ENCODE results near the gene IL17RC. TPM values are rescaled to one million over a fixed set of nuclear protein-coding genes. Genes with fewer than 3 reads are reported as not detected.

Gene IL17RC, protein sequence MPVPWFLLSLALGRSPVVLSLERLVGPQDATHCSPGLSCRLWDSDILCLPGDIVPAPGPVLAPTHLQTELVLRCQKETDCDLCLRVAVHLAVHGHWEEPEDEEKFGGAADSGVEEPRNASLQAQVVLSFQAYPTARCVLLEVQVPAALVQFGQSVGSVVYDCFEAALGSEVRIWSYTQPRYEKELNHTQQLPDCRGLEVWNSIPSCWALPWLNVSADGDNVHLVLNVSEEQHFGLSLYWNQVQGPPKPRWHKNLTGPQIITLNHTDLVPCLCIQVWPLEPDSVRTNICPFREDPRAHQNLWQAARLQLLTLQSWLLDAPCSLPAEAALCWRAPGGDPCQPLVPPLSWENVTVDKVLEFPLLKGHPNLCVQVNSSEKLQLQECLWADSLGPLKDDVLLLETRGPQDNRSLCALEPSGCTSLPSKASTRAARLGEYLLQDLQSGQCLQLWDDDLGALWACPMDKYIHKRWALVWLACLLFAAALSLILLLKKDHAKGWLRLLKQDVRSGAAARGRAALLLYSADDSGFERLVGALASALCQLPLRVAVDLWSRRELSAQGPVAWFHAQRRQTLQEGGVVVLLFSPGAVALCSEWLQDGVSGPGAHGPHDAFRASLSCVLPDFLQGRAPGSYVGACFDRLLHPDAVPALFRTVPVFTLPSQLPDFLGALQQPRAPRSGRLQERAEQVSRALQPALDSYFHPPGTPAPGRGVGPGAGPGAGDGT
- total RNA-seq (2022; extraction: Qiagen RNA extraction): 26.8 to 35.6 TPM (median 28.7 TPM) in 5 replicates

GRCh38 chr3:9916734-9917680, at the start of gene IL17RC:
Gene IL17RC, plus strand, starts transcription at chr3:9917098. Its CDS starts 218 bp downstream, at chr3:9917316.

GRCh38 chr3:9879830-9880549, 36.9 kb upstream of the IL17RC start, which contains the start of gene CIDEC:
Gene CIDEC, minus strand, starts transcription at chr3:9880253. Its CDS starts 1,767 bp downstream, at chr3:9878486.

DNA sequence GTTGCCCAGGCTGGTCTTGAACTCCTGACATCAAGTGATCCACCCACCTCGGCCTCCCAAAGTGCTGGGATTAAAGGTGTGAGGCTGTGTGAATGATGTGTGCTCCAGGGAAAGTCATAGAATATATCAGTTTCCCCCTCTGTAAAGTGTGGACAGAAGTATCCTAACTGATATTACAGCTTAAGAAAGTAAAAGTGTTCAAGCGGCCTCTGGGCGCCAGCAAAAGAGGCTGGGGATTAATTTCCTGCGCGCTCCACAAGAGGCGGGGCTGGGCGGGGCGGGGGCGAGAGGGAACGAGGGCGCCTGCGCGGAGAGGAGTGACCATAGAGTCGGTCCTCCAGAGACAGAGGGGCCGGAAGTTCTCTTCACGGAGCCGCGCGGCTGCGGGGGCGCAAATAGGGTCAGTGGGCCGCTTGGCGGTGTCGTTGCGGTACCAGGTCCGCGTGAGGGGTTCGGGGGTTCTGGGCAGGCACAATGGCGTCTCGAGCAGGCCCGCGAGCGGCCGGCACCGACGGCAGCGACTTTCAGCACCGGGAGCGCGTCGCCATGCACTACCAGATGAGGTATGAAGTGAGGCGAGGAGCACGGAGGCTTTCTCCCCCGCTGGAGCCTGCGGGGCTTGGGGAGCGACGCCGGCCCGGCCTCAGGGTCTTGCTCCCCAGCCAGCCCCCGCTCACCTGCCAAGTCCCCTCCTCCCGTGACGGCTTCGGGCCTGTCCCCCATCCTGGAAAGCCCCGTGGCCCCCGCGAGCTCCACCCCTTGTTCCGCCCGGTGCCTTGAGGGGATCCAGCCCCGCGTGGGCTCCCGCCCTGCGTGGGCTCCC, 26.4 kb upstream of the IL17RC start, which contains the start of gene JAGN1:
TSS of gene JAGN1 (plus strand) at position 362 of the 823 bp plus-strand sequence. CDS start at position 475, 113 bp downstream.

DNA sequence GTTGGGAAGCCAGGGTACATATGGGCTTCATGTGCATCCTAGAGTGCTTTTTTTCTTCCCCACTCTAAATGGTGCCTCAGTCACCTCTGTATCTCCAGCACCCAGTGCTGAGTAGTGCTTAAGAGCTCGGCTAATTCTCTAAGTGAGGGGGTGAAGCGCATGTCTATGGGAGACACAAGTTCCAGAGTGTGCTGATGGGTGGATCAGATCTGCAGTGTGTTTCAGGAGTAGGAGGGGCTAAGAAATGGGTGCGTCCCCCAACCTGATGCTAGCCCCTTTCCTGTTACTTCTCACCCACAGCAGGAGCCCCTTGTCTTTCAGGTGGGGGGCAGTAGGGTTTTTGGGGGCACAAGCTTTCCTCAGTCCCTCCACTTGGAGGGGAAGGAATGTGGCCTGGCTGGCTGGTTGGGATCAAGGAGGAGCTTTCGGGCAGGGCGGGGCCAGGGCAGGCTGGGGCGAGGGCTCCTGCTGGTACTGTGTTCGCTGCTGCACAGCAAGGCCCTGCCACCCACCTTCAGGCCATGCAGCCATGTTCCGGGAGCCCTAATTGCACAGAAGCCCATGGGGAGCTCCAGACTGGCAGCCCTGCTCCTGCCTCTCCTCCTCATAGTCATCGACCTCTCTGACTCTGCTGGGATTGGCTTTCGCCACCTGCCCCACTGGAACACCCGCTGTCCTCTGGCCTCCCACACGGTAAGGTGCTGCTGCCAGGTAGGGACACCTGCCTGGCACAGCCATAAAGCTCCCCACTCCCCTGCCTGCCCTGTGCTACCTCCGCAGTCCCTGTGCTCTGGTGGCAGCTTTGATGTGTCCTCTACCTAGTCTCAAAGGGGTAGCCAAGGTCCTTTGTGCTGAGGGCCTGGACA, 14.3 kb upstream of the IL17RC start, which contains the start of gene IL17RE:
TSS of gene IL17RE (plus strand) at position 477 of the 866 bp plus-strand sequence. CDS start at position 562, 85 bp downstream.

DNA sequence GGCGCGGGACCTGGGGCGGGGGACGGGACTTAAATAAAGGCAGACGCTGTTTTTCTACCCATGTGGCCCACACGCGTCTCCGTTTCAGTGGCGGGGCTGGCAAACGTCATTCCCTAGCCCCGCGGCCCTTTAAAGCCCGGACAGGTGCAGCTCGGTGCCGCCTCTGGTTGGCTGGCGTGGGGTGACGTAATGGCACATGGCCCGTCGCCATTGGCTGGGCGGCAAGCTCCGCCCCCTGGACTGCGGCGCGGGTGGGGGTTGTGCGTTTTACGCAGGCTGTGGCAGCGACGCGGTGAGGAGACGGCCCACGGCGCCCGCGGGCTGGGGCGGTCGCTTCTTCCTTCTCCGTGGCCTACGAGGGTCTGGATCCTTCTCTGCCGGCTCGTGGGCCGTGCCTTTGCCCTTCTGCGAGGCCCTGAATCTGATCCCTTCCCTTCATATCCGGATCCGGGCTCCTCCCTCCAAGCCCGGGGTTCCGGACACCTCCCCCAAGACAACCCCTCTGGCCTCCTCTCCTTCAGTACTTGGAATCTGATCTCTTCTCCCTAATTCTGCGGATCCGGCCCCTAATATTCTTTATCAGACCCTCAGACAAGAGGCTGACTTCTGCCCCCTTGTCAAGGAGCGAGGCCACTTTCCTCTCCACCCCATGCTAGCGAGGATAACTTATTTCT, 16.8 kb downstream of the IL17RC start, which contains the start of gene CRELD1:
TSS of gene CRELD1 (plus strand) at position 274 of the 674 bp plus-strand sequence. CDS start 605 bp downstream, outside the sequence.

GRCh38 chr3:9951962-9952805, 35.3 kb downstream of the IL17RC start, which contains the start of gene PRRT3:
Gene PRRT3, minus strand, starts transcription at chr3:9952408. Its CDS starts 2,293 bp downstream, at chr3:9950115.

Other genes with a start within 250 kb of the IL17RC start
- gene CPNE9, start 213.3 kb upstream of the IL17RC start, total RNA-seq (2022; extraction: Qiagen RNA extraction): 0.05 to 0.25 TPM (median 0.14 TPM) in 4 of 5 replicates, not detected in the other
- 13.1 to 19.7 TPM (median 19.2 TPM) in 5 replicates for gene BRPF1, start 185.4 kb upstream of the IL17RC start, total RNA-seq (2022; extraction: Qiagen RNA extraction)
- 14.4 to 18.5 TPM (median 17.8 TPM) in 5 replicates for gene OGG1, start 167.1 kb upstream of the IL17RC start, total RNA-seq (2022; extraction: Qiagen RNA extraction)
- gene CAMK1, start 147.2 kb upstream of the IL17RC start, total RNA-seq (2022; extraction: Qiagen RNA extraction): 14.0 to 17.7 TPM (median 16.9 TPM) in 5 replicates
- 55.8 to 64.5 TPM (median 61.7 TPM) in 5 replicates for gene TADA3, start 124.6 kb upstream of the IL17RC start, total RNA-seq (2022; extraction: Qiagen RNA extraction)
- 157 to 244 TPM (median 171 TPM) in 5 replicates for gene ARPC4, start 124.0 kb upstream of the IL17RC start, total RNA-seq (2022; extraction: Qiagen RNA extraction)
- gene TTLL3, start 106.8 kb upstream of the IL17RC start, total RNA-seq (2022; extraction: Qiagen RNA extraction): 4.7 to 6.7 TPM (median 6.5 TPM) in 5 replicates
- 49.4 to 60.8 TPM (median 58.3 TPM) in 5 replicates for gene RPUSD3, start 73.1 kb upstream of the IL17RC start, total RNA-seq (2022; extraction: Qiagen RNA extraction)
- 75.0 to 96.1 TPM (median 82.6 TPM) in 5 replicates for gene CIDEC, start 36.8 kb upstream of the IL17RC start, total RNA-seq (2022; extraction: Qiagen RNA extraction)
- 85.1 to 101 TPM (median 91.0 TPM) in 5 replicates for gene JAGN1, start 26.5 kb upstream of the IL17RC start, total RNA-seq (2022; extraction: Qiagen RNA extraction)
- 0.88 to 1.7 TPM (median 1.5 TPM) in 5 replicates for gene IL17RE, start 14.2 kb upstream of the IL17RC start, total RNA-seq (2022; extraction: Qiagen RNA extraction)
- gene CRELD1, start 16.7 kb downstream of the IL17RC start, total RNA-seq (2022; extraction: Qiagen RNA extraction): 10.1 to 15.5 TPM (median 13.5 TPM) in 5 replicates
- gene PRRT3, start 35.3 kb downstream of the IL17RC start, total RNA-seq (2022; extraction: Qiagen RNA extraction): 1.2 to 1.9 TPM (median 1.7 TPM) in 5 replicates
- gene EMC3, start 69.7 kb downstream of the IL17RC start, total RNA-seq (2022; extraction: Qiagen RNA extraction): 104 to 143 TPM (median 110 TPM) in 5 replicates
- gene FANCD2, start 109.3 kb downstream of the IL17RC start, total RNA-seq (2022; extraction: Qiagen RNA extraction): 18.3 to 21.7 TPM (median 20.2 TPM) in 5 replicates
- gene FANCD2OS, start 191.2 kb downstream of the IL17RC start, total RNA-seq (2022; extraction: Qiagen RNA extraction): not detected in 5 replicates
- gene BRK1, start 198.6 kb downstream of the IL17RC start, total RNA-seq (2022; extraction: Qiagen RNA extraction): 161 to 190 TPM (median 165 TPM) in 5 replicates
- 24.2 to 35.5 TPM (median 32.5 TPM) in 5 replicates for gene VHL, start 224.7 kb downstream of the IL17RC start, total RNA-seq (2022; extraction: Qiagen RNA extraction)
- 11.9 to 14.8 TPM (median 13.0 TPM) in 5 replicates for gene IRAK2, start 247.8 kb downstream of the IL17RC start, total RNA-seq (2022; extraction: Qiagen RNA extraction)